SU-DHL-6 (cell line): ENCODE data around the gene VGLL3.

Source experiments
- EZH2phosphoT487 ChIP-seq: fragments of 200-600 bp; sonication (generic), shearing (Covaris generic); conservative IDR thresholded peaks from 2 replicates; pipeline ENCODE4 v1.6.1; 2018; ENCODE audit warnings: mild to moderate bottlenecking, antibody characterized with exemption, low read length, moderate library complexity, mixed read lengths
- TF ChIP-seq, protein P1 (sequence below): fragments of 200-600 bp; sonication (generic); IDR thresholded peaks from one replicate; pipeline ENCODE4 v1.5.1; 2017; ENCODE audit warnings: antibody characterized with exemption, mild to moderate bottlenecking, low read length, moderate library complexity; ENCODE audit not compliant: insufficient read depth, poor library complexity, severe bottlenecking

DNA sequence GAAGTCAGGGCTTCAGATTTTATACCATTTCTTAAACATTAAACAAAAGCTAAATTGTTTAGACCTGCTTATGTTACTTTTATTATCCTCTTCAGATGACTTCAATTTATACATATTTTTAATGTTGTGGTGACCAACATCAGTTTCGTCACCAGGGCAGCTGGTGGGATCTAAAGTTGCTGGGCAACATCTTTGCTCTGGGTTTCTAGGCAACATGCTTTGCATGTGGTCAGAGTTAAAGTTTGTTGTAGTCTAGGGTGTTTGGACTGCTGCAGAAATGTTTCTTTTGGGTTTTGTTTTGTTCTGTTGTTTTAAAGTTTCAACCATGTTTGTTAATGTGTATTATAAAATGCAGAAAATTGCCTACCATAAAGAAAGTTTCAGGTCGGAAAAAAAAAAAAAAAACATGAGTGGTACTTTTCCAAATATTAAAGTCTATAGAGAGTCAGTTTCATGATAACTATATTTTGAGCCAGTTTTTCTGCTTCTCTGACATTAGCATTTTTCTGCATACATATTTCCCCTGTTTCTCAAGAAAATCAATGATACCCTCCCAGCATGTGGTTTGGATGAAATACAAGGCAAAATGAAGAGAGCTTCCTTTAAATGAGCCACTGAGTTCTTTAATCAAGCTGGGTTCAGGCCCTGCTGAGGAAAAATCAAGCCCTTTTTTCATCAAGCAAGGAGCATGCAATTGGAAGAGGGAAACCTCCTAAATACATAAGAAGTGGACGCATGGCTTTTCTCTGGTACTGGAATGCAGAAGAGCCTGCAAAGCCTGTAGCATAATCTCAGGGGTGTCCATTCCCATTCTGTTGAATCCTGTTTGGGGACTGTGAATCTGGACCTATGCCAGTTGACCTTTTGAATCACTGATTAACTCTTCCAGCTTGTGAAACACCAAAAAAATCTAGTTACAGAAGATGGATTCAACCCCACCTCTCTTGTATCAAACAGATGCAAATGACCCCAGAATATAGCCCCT is 35.0 kb upstream of the VGLL3 start:
- no peak for TF ChIP-seq EZH2phosphoT487
- TF ChIP-seq, protein P1, sequence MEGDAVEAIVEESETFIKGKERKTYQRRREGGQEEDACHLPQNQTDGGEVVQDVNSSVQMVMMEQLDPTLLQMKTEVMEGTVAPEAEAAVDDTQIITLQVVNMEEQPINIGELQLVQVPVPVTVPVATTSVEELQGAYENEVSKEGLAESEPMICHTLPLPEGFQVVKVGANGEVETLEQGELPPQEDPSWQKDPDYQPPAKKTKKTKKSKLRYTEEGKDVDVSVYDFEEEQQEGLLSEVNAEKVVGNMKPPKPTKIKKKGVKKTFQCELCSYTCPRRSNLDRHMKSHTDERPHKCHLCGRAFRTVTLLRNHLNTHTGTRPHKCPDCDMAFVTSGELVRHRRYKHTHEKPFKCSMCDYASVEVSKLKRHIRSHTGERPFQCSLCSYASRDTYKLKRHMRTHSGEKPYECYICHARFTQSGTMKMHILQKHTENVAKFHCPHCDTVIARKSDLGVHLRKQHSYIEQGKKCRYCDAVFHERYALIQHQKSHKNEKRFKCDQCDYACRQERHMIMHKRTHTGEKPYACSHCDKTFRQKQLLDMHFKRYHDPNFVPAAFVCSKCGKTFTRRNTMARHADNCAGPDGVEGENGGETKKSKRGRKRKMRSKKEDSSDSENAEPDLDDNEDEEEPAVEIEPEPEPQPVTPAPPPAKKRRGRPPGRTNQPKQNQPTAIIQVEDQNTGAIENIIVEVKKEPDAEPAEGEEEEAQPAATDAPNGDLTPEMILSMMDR: no peak
